GM19351 (cell line): ENCODE data around the gene SNAPC3.
"Not testable (repeated sequence)": the region's sequence is repeated elsewhere in the genome, so short reads cannot be mapped to it uniquely, and the experiment has no call there.

Source experiments
- ATAC-seq: cut with Tn5 transposase; IDR thresholded peaks from one replicate; pipeline ENCODE4 v1.9.1; 2021; ENCODE audit warnings: mild to moderate bottlenecking, moderate library complexity; ENCODE audit not compliant: unreplicated experiment

SNAPC3 gene

GRCh38 chr9:15422372-15423230 lies at the start of gene SNAPC3:
Gene SNAPC3 (plus strand): TSS chr9:15422876. CDS start chr9:15422880, 4 bp downstream.
- peak; percentile 91 for ATAC-seq

- no peak for ATAC-seq
Observed at GRCh38 chr9:15373881-15374280, 48.8 kb upstream of the SNAPC3 start.

GRCh38 chr9:15374310-15374709 lies 48.4 kb upstream of the SNAPC3 start:
- ATAC-seq = no peak

- ATAC-seq = no peak
Observed at GRCh38 chr9:15374825-15375224, 47.9 kb upstream of the SNAPC3 start.

GRCh38 chr9:15377625-15378540 lies 44.8 kb upstream of the SNAPC3 start:
- ATAC-seq = no peak

- ATAC-seq = not testable (repeated sequence)
Observed at GRCh38 chr9:15379317-15379716, 43.4 kb upstream of the SNAPC3 start.

GRCh38 chr9:15379888-15380287 lies 42.8 kb upstream of the SNAPC3 start:
- not testable (repeated sequence) for ATAC-seq

- no peak for ATAC-seq
Observed at GRCh38 chr9:15381491-15381890, 41.2 kb upstream of the SNAPC3 start.

GRCh38 chr9:15386465-15386864 lies 36.2 kb upstream of the SNAPC3 start:
- ATAC-seq = no peak

- ATAC-seq = no peak
Observed at GRCh38 chr9:15389173-15389572, 33.5 kb upstream of the SNAPC3 start.

GRCh38 chr9:15389631-15390030 lies 33.0 kb upstream of the SNAPC3 start:
- ATAC-seq = no peak

- no peak for ATAC-seq
Observed at GRCh38 chr9:15390201-15390600, 32.5 kb upstream of the SNAPC3 start.

- ATAC-seq = no peak
Observed at GRCh38 chr9:15392363-15392762, 30.3 kb upstream of the SNAPC3 start.

- ATAC-seq = no peak
Observed at GRCh38 chr9:15400281-15400941, 22.3 kb upstream of the SNAPC3 start.

GRCh38 chr9:15401266-15401665 lies 21.4 kb upstream of the SNAPC3 start:
- ATAC-seq = no peak

GRCh38 chr9:15403155-15403554 lies 19.5 kb upstream of the SNAPC3 start:
- peak; percentile 48 for ATAC-seq

GRCh38 chr9:15404171-15404570 lies 18.5 kb upstream of the SNAPC3 start:
- ATAC-seq = no peak

GRCh38 chr9:15416880-15417279 lies 5.8 kb upstream of the SNAPC3 start:
- peak; percentile 73 for ATAC-seq

GRCh38 chr9:15417626-15418025 lies 5.0 kb upstream of the SNAPC3 start:
- no peak for ATAC-seq

GRCh38 chr9:15420796-15421195 lies 1.9 kb upstream of the SNAPC3 start:
- no peak for ATAC-seq

GRCh38 chr9:15421532-15421931 lies 1.1 kb upstream of the SNAPC3 start:
- no peak for ATAC-seq
